Lower lobe of right lung (tissue), 2 donors: Measurements from ENCODE around the gene FOXL2NB. TPM values are rescaled to one million over a fixed set of nuclear protein-coding genes. Genes with fewer than 3 reads are reported as not detected.

Experiments used
- ATAC-seq, 2 donors: fragments of 200-7000 bp; cut with Tn5 transposase; one replicate each; pipeline ENCODE4 v1.9.1; 2020 to 2022; ENCODE audit warnings: mild to moderate bottlenecking in 2 of 2, moderate library complexity in 2 of 2
- DNase-seq: peaks from one replicate; pipeline ENCODE4 v3.0.0-alpha.2; 2020
- H3K27ac ChIP-seq: fragments of 200-600 bp; one replicate; pipeline ENCODE4 v1.8.0; 2022
- H3K27me3 ChIP-seq: fragments of 200-600 bp; one replicate; pipeline ENCODE4 v1.8.0; 2022; ENCODE audit warnings: low read depth
- H3K36me3 ChIP-seq: fragments of 200-600 bp; one replicate; pipeline ENCODE4 v1.8.0; 2022; ENCODE audit warnings: mild to moderate bottlenecking
- H3K4me1 ChIP-seq: fragments of 200-600 bp; one replicate; pipeline ENCODE4 v1.8.0; 2022
- H3K4me3 ChIP-seq: fragments of 200-600 bp; one replicate; pipeline ENCODE4 v1.8.0; 2022; ENCODE audit warnings: mild to moderate bottlenecking
- H3K9me3 ChIP-seq: fragments of 200-600 bp; one replicate; pipeline ENCODE4 v1.8.0; 2022
- CTCF ChIP-seq: fragments of 200-600 bp; IDR thresholded peaks from one replicate; pipeline ENCODE4 v1.8.0; 2022; ENCODE audit warnings: antibody characterized with exemption, mild to moderate bottlenecking
- intact Hi-C: fragments of 100-400 bp; cut with DNase I; formaldehyde crosslinking; loops from one replicate; pipeline ENCODE4 v1.11.0; 2022
- total RNA-seq: library from RNA; stranded (reverse); fragmentation: NEBNext Ultra II Directional; extraction: Animal tissue kit (Norgen Biotek cat#: 25700); gene quantifications from one replicate; pipeline ENCODE4 v1.2.1, GENCODE V29; 2021
- donor health status: DM: no; HTN: yes; CAD: no; lungs with severe emphysema.

The FOXL2NB gene
- total RNA-seq, 1 donor from 2014 or later: not detected

- Histone ChIP-seq H3K4me3 (no peak overlapping the region), H3K27ac (no peak overlapping the region), H3K4me1 (no peaks in the 10 kb centered on the region), H3K9me3 (no peaks in the 10 kb centered on the region), H3K27me3 (no peaks in the 10 kb centered on the region), H3K36me3 (no peaks in the 10 kb centered on the region)
- intact Hi-C loops: no loop called here
- ATAC-seq (no peak), DNase-seq (no peak)
- no peak for TF ChIP-seq CTCF
Observed at GRCh38 chr3:138987181-138987580, 40.2 kb downstream of the FOXL2NB start.

- intact Hi-C loops: no loop called here
- no peaks in the 10 kb centered on the region for H3K9me3 ChIP-seq
- no peak overlapping the region for H3K27ac ChIP-seq
- no peak overlapping the region for H3K4me3 ChIP-seq
- DNase-seq (no peak), ATAC-seq (no peak)
- H3K4me1 ChIP-seq: no peaks in the 10 kb centered on the region
- no peak for TF ChIP-seq CTCF
- no peaks in the 10 kb centered on the region for H3K27me3 ChIP-seq
- H3K36me3 ChIP-seq: no peaks in the 10 kb centered on the region
Observed at GRCh38 chr3:138995706-138996105, 48.7 kb downstream of the FOXL2NB start.

Other genes starting within 250 kb of the FOXL2NB start
- 44.6 TPM for gene PIK3CB, start 112.3 kb upstream of the FOXL2NB start, total RNA-seq
- not detected for gene FOXL2, start 80 bp upstream of the FOXL2NB start, total RNA-seq
- not detected for gene PRR23A, start 59.1 kb downstream of the FOXL2NB start, total RNA-seq
- gene PRR23B, start 73.7 kb downstream of the FOXL2NB start, total RNA-seq: not detected
- not detected for gene PRR23C, start 97.7 kb downstream of the FOXL2NB start, total RNA-seq